DOHH2 (cell line): Measurements from ENCODE around the gene IL12A.

Source experiments
- EZH2phosphoT487 ChIP-seq: fragments of 200-600 bp; sonication (generic); IDR thresholded peaks from 2 replicates; pipeline ENCODE4 v1.6.1; 2017; ENCODE audit warnings: borderline replicate concordance, mild to moderate bottlenecking, antibody characterized with exemption, low read length, moderate library complexity, mixed read lengths
- TF ChIP-seq, protein P1 (sequence below): fragments of 200-600 bp; sonication (generic); IDR thresholded peaks from one replicate; pipeline ENCODE4 v1.5.1; 2014; ENCODE audit warnings: antibody characterized with exemption, mild to moderate bottlenecking, low read depth, low read length; ENCODE audit not compliant: poor library complexity, severe bottlenecking

DNA sequence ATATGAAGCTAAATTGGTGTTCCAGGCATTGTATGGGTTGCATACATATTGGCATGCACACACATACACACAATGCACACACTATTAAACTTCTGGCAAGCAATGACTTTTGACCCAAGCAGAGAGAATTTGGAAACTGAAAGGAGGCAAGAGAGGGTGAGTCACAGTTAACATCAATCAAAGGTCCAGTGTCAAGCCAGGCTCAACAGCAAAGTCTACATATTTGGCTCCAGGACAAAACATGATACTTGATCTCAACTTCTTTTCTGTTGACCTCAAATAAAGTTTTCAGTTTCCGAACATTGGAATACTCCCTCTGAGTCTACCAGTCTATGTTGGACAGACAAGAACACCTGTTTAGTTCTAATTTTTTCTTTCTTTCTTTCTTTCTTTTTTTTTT, 28.3 kb downstream of the IL12A start:
- TF ChIP-seq, protein P1, sequence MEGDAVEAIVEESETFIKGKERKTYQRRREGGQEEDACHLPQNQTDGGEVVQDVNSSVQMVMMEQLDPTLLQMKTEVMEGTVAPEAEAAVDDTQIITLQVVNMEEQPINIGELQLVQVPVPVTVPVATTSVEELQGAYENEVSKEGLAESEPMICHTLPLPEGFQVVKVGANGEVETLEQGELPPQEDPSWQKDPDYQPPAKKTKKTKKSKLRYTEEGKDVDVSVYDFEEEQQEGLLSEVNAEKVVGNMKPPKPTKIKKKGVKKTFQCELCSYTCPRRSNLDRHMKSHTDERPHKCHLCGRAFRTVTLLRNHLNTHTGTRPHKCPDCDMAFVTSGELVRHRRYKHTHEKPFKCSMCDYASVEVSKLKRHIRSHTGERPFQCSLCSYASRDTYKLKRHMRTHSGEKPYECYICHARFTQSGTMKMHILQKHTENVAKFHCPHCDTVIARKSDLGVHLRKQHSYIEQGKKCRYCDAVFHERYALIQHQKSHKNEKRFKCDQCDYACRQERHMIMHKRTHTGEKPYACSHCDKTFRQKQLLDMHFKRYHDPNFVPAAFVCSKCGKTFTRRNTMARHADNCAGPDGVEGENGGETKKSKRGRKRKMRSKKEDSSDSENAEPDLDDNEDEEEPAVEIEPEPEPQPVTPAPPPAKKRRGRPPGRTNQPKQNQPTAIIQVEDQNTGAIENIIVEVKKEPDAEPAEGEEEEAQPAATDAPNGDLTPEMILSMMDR: no peak
- no peak for TF ChIP-seq EZH2phosphoT487
